ENCODE results near the gene SPDYE2.
"Not testable (repeated sequence)": the region's sequence is repeated elsewhere in the genome, so short reads cannot be mapped to it uniquely, and the experiment has no call there.

DNA sequence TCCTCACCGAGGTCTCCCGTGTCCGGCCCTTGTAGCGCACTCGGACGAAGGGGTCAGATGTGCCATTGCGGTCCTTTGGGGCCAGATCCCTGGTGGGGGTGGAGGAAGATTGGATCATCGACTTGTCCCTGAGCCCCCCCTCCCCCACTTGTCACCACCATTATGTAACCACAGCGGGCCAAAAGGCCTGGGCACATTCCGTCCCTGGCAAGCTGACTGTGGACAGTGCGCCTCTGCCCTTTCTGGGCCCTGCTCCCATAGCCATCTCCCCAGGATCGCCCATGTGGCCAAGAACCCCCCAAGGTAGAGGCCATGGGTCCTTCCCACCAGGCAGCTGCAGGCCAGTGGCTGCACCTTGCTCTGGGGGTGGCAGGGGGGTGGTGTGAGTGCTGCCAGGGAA lies 51.3 kb downstream of the SPDYE2 start:
- TF ChIP-seq, protein P1, sequence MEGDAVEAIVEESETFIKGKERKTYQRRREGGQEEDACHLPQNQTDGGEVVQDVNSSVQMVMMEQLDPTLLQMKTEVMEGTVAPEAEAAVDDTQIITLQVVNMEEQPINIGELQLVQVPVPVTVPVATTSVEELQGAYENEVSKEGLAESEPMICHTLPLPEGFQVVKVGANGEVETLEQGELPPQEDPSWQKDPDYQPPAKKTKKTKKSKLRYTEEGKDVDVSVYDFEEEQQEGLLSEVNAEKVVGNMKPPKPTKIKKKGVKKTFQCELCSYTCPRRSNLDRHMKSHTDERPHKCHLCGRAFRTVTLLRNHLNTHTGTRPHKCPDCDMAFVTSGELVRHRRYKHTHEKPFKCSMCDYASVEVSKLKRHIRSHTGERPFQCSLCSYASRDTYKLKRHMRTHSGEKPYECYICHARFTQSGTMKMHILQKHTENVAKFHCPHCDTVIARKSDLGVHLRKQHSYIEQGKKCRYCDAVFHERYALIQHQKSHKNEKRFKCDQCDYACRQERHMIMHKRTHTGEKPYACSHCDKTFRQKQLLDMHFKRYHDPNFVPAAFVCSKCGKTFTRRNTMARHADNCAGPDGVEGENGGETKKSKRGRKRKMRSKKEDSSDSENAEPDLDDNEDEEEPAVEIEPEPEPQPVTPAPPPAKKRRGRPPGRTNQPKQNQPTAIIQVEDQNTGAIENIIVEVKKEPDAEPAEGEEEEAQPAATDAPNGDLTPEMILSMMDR (conservative IDR thresholded peaks at IDR 0.05 in 1 of 2, IDR thresholded peaks at IDR 0.05 in 1 of 2; ENCODE audit: extremely low read depth in 1 of 2, insufficient read depth in 1 of 2, low read depth in 1 of 2, low read length in 2 of 2) = not testable (repeated sequence)
- TF ChIP-seq EZH2 (IDR thresholded peaks at IDR 0.05; ENCODE audit: borderline replicate concordance, low read length) = not testable (repeated sequence)
